GM21529 (cell line): ENCODE measurements around the gene ZNF487.
"Not testable (repeated sequence)": the region's sequence is repeated elsewhere in the genome, so short reads cannot be mapped to it uniquely, and the experiment has no call there.

Experiments
- ATAC-seq: cut with Tn5 transposase; IDR thresholded peaks from one replicate; pipeline ENCODE4 v1.9.1; 2021; ENCODE audit not compliant: unreplicated experiment

ZNF487 gene

GRCh38 chr10:43430926-43431663, 5.8 kb upstream of the ZNF487 start:
- ATAC-seq, result no peak

- no peak for ATAC-seq
These were observed 395 bp downstream of the ZNF487 start for GRCh38 chr10:43437141-43437870.

- no peak for ATAC-seq
These were observed 3.7 kb downstream of the ZNF487 start for GRCh38 chr10:43440463-43441134.

- no peak for ATAC-seq
These were observed 7.4 kb downstream of the ZNF487 start for GRCh38 chr10:43444323-43444722.

- no peak for ATAC-seq
These were observed 8.1 kb downstream of the ZNF487 start for GRCh38 chr10:43444897-43445466.

GRCh38 chr10:43446219-43447017, 9.5 kb downstream of the ZNF487 start:
- ATAC-seq, result not testable (repeated sequence)

GRCh38 chr10:43448742-43449141, 11.8 kb downstream of the ZNF487 start:
- ATAC-seq, result no peak

- ATAC-seq, result peak; percentile 0
These were observed 15.5 kb downstream of the ZNF487 start for GRCh38 chr10:43452356-43452914.

GRCh38 chr10:43453266-43453831, 16.4 kb downstream of the ZNF487 start:
- ATAC-seq, result peak; percentile 35

- ATAC-seq, result not testable (repeated sequence)
These were observed 17.1 kb downstream of the ZNF487 start for GRCh38 chr10:43454025-43454424.

GRCh38 chr10:43456561-43456960, 19.6 kb downstream of the ZNF487 start:
- not testable (repeated sequence) for ATAC-seq

- ATAC-seq, result no peak
These were observed 21.3 kb downstream of the ZNF487 start for GRCh38 chr10:43458227-43458626.

GRCh38 chr10:43461950-43462349, 25.0 kb downstream of the ZNF487 start:
- ATAC-seq, result peak; percentile 75

- not testable (repeated sequence) for ATAC-seq
These were observed 28.3 kb downstream of the ZNF487 start for GRCh38 chr10:43465086-43465735.

- ATAC-seq, result not testable (repeated sequence)
These were observed 28.8 kb downstream of the ZNF487 start for GRCh38 chr10:43465736-43466120.

- ATAC-seq, result no peak
These were observed 34.2 kb downstream of the ZNF487 start for GRCh38 chr10:43471146-43471545.

- ATAC-seq, result no peak
These were observed 35.2 kb downstream of the ZNF487 start for GRCh38 chr10:43471935-43472720.

GRCh38 chr10:43479275-43479674, 42.4 kb downstream of the ZNF487 start:
- ATAC-seq, result no peak
